Liver (tissue), 3 donors: ENCODE data around the gene SDSL.

Experiments
- EGR1 ChIP-seq, 2 donors: IDR thresholded peaks; 2 replicates each; pipeline ENCODE4 v1.6.1; 2016 to 2018; ENCODE audit warnings: antibody characterized with exemption in 2 of 2, low read depth in 2 of 2
- GABPA ChIP-seq, 2 donors: IDR thresholded peaks in 1 of 2; conservative IDR thresholded peaks in 1 of 2; 2 replicates each; pipeline ENCODE4 v1.6.1; 2016; ENCODE audit warnings: antibody characterized with exemption in 2 of 2, mild to moderate bottlenecking in 1 of 2, moderate library complexity in 1 of 2
- SP1 ChIP-seq: IDR thresholded peaks from 2 replicates; pipeline ENCODE4 v1.6.1; 2018; ENCODE audit warnings: antibody characterized with exemption, mild to moderate bottlenecking
- TF ChIP-seq, protein P1 (sequence below): fragments of 150-350 bp; IDR thresholded peaks from 2 replicates; pipeline ENCODE4 v1.5.1; 2017; ENCODE audit warnings: improper control_type of control experiment, low read depth, low read length; ENCODE audit not compliant: missing input control
- TF ChIP-seq, protein P2 (sequence below): IDR thresholded peaks from 2 replicates; pipeline ENCODE4 v1.6.1; 2016; ENCODE audit warnings: antibody characterized with exemption
- TF ChIP-seq, protein P3 (sequence below): IDR thresholded peaks from 2 replicates; pipeline ENCODE4 v1.6.1; 2016; ENCODE audit warnings: antibody characterized with exemption, mild to moderate bottlenecking
- TF ChIP-seq, protein P4 (sequence below): IDR thresholded peaks from 2 replicates; pipeline ENCODE4 v1.6.1; 2016; ENCODE audit warnings: antibody characterized with exemption
- donor health status: healthy.
- donor health status: healthy.

DNA sequence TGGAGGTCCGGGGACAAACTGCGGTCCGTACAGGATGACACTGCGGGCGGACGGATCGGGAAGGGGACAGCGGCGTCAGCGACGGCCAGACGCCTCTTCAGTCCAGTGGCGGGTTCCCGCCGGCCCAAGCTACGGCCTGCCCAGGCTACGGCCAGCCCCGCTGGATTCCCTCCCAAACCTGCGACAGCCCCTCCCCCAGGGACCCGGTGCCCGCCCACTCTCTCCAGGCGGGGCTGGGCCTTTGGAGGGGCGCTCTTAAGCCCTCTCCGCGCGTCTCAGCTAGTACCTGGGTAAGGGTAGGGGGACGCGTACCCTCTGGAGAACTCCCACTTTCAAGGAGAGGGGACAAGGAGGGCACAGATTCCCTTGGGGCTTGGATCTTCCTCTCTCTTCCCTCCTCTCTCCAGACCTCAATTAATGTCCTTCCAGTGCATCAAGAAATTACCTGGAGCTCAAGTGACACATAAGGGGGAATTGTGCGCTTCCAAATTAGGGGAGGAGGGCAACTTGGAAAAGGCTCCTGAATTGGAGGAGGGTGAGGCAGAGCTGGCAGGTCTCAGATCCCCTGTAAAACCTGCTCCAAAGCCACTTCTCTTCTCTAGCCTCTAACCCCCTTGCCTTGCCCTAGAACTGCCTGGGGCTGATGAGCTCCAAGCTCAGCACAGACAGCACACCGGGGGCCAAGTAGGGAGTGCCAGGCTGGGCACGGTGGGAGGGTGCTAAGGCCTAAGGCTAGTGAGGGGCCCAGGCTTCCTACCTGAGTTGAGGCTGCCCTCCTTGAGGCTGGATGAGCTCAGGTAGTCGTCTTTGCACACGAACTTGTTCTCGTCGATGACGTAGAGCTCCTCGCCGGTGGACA is 46.4 kb downstream of the SDSL start:
- TF ChIP-seq, protein P1, sequence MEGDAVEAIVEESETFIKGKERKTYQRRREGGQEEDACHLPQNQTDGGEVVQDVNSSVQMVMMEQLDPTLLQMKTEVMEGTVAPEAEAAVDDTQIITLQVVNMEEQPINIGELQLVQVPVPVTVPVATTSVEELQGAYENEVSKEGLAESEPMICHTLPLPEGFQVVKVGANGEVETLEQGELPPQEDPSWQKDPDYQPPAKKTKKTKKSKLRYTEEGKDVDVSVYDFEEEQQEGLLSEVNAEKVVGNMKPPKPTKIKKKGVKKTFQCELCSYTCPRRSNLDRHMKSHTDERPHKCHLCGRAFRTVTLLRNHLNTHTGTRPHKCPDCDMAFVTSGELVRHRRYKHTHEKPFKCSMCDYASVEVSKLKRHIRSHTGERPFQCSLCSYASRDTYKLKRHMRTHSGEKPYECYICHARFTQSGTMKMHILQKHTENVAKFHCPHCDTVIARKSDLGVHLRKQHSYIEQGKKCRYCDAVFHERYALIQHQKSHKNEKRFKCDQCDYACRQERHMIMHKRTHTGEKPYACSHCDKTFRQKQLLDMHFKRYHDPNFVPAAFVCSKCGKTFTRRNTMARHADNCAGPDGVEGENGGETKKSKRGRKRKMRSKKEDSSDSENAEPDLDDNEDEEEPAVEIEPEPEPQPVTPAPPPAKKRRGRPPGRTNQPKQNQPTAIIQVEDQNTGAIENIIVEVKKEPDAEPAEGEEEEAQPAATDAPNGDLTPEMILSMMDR: no peak
- TF ChIP-seq, protein P2, sequence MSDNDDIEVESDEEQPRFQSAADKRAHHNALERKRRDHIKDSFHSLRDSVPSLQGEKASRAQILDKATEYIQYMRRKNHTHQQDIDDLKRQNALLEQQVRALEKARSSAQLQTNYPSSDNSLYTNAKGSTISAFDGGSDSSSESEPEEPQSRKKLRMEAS: no peak
- no peak for TF ChIP-seq SP1
- TF ChIP-seq, protein P3, sequence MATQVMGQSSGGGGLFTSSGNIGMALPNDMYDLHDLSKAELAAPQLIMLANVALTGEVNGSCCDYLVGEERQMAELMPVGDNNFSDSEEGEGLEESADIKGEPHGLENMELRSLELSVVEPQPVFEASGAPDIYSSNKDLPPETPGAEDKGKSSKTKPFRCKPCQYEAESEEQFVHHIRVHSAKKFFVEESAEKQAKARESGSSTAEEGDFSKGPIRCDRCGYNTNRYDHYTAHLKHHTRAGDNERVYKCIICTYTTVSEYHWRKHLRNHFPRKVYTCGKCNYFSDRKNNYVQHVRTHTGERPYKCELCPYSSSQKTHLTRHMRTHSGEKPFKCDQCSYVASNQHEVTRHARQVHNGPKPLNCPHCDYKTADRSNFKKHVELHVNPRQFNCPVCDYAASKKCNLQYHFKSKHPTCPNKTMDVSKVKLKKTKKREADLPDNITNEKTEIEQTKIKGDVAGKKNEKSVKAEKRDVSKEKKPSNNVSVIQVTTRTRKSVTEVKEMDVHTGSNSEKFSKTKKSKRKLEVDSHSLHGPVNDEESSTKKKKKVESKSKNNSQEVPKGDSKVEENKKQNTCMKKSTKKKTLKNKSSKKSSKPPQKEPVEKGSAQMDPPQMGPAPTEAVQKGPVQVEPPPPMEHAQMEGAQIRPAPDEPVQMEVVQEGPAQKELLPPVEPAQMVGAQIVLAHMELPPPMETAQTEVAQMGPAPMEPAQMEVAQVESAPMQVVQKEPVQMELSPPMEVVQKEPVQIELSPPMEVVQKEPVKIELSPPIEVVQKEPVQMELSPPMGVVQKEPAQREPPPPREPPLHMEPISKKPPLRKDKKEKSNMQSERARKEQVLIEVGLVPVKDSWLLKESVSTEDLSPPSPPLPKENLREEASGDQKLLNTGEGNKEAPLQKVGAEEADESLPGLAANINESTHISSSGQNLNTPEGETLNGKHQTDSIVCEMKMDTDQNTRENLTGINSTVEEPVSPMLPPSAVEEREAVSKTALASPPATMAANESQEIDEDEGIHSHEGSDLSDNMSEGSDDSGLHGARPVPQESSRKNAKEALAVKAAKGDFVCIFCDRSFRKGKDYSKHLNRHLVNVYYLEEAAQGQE: no peak
- TF ChIP-seq GABPA (IDR thresholded peaks at IDR 0.05 in 1 of 2, conservative IDR thresholded peaks at IDR 0.05 in 1 of 2): no peak
- TF ChIP-seq, protein P4, sequence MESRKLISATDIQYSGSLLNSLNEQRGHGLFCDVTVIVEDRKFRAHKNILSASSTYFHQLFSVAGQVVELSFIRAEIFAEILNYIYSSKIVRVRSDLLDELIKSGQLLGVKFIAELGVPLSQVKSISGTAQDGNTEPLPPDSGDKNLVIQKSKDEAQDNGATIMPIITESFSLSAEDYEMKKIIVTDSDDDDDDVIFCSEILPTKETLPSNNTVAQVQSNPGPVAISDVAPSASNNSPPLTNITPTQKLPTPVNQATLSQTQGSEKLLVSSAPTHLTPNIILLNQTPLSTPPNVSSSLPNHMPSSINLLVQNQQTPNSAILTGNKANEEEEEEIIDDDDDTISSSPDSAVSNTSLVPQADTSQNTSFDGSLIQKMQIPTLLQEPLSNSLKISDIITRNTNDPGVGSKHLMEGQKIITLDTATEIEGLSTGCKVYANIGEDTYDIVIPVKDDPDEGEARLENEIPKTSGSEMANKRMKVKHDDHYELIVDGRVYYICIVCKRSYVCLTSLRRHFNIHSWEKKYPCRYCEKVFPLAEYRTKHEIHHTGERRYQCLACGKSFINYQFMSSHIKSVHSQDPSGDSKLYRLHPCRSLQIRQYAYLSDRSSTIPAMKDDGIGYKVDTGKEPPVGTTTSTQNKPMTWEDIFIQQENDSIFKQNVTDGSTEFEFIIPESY: no peak
- TF ChIP-seq EGR1 (IDR thresholded peaks at IDR 0.05; ENCODE audit: low read depth in 2 of 2): no peak
